ENCODE data around the gene TMEM178B. TPM values are rescaled to one million over a fixed set of nuclear protein-coding genes. Genes with fewer than 3 reads are reported as not detected.

TMEM178B gene
- total and polyA plus RNA-seq, 9 donors, result 0.10 to 1.6 (median 0.30) TPM

GRCh38 chr7:141361479-141361878 is 287.6 kb downstream of the TMEM178B start:
- 45 to 67% (median 46%) methylated on average over 2 of the region's 2 CpGs for WGBS, 3 donors
- TF ChIP-seq EP300 (IDR thresholded peaks at IDR 0.05) (no peak), POLR2A (IDR thresholded peaks at IDR 0.05) (no peak)
- TF ChIP-seq, protein P1, sequence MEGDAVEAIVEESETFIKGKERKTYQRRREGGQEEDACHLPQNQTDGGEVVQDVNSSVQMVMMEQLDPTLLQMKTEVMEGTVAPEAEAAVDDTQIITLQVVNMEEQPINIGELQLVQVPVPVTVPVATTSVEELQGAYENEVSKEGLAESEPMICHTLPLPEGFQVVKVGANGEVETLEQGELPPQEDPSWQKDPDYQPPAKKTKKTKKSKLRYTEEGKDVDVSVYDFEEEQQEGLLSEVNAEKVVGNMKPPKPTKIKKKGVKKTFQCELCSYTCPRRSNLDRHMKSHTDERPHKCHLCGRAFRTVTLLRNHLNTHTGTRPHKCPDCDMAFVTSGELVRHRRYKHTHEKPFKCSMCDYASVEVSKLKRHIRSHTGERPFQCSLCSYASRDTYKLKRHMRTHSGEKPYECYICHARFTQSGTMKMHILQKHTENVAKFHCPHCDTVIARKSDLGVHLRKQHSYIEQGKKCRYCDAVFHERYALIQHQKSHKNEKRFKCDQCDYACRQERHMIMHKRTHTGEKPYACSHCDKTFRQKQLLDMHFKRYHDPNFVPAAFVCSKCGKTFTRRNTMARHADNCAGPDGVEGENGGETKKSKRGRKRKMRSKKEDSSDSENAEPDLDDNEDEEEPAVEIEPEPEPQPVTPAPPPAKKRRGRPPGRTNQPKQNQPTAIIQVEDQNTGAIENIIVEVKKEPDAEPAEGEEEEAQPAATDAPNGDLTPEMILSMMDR (IDR thresholded peaks at IDR 0.05), result no peak
- H3K36me3 ChIP-seq, result no peaks in the 10 kb centered on the region
- H3K4me1 ChIP-seq (ENCODE audit: insufficient read depth), result no peaks in the 10 kb centered on the region
- intact Hi-C loops (cut with DNase I), result no loop called here
- no peaks in the 10 kb centered on the region for H3K9me3 ChIP-seq
- no peak overlapping the region for H3K4me3 ChIP-seq
- H3K27me3 ChIP-seq, result no peaks in the 10 kb centered on the region
- DNase-seq, result no peak
- H3K27ac ChIP-seq, result no peak overlapping the region

DNA sequence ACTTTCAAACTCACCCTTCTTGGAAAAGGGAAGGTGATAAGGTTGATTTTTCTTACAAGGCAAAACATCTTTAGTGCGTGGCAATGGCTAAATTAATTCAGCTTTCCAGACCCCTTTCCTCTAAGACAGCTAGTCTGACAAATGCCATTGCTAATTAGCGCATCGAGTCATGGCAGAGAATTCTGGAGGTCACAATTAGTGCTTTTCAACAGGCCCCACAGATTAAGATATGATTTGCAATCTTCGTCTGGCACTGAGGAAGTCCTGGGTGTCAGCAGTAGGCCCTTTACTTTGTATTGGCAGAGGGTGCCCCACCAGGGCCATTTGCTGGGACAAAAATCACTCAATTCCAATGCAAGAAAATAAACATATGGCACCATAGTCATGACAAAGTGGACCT is 288.1 kb downstream of the TMEM178B start:
- no peak for DNase-seq
- WGBS, 3 donors, result 74 to 88% (median 75%) methylated on average over 4 of the region's 4 CpGs
- Histone ChIP-seq H3K27ac (no peak overlapping the region), H3K36me3 (no peaks in the 10 kb centered on the region), H3K4me1 (ENCODE audit: insufficient read depth) (no peaks in the 10 kb centered on the region), H3K27me3 (no peaks in the 10 kb centered on the region), H3K9me3 (no peaks in the 10 kb centered on the region), H3K4me3 (no peak overlapping the region)
- intact Hi-C loops (cut with DNase I), result no loop called here
- TF ChIP-seq EP300 (IDR thresholded peaks at IDR 0.05), result no peak
- TF ChIP-seq, protein P1 (IDR thresholded peaks at IDR 0.05), result no peak
- no peak for TF ChIP-seq POLR2A (IDR thresholded peaks at IDR 0.05)

DNA sequence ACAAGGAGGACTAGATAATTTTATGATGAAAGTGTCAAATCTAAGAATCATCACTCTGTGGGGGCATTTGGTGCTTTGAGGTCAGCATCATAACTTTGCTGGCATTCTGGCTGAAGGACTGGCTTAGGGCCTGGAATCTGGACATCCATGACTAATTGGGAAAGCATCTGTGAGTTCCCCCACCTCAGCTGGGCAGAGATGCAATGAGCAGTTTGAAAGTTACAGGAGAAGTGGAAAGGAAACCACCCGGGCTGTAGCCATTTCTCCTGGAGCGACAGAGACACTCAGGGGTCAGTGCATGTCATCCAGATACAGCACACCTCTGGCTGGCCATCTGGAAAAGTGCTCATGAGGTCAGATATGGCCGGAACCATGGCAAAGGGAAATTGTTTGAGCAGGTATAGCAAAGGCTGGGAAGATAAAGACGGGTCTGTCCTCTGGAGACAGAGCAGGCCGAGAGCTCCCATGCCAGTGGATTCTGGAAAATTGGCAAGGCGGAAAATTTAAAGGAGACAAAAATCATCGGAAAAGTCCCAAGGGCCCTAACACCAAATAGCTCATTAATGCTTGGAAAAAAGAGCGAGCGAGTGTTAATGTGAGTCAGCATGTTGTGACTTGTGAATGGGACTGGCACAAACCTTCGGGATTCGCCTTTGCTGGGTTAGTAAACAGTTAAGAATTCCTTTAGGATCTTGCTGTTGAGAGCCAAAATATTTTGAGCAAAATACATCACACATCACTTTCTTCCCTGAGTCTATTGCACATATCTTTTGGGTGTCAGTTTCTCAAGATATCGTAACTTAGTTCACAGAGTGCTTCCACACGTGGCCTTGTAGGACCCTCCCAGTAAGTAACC is 288.9 kb downstream of the TMEM178B start:
- Histone ChIP-seq H3K27me3 (no peaks in the 10 kb centered on the region), H3K27ac (no peak overlapping the region), H3K36me3 (no peaks in the 10 kb centered on the region), H3K9me3 (no peaks in the 10 kb centered on the region), H3K4me1 (ENCODE audit: insufficient read depth) (no peaks in the 10 kb centered on the region), H3K4me3 (no peak overlapping the region)
- TF ChIP-seq, protein P1 (IDR thresholded peaks at IDR 0.05), result no peak
- no peak for DNase-seq
- whole genome bisulfite sequencing, 3 donors, result 64 to 65% (median 64%) methylated on average over 13 of the region's 13 CpGs
- intact Hi-C loops (cut with DNase I), result no loop called here

DNA sequence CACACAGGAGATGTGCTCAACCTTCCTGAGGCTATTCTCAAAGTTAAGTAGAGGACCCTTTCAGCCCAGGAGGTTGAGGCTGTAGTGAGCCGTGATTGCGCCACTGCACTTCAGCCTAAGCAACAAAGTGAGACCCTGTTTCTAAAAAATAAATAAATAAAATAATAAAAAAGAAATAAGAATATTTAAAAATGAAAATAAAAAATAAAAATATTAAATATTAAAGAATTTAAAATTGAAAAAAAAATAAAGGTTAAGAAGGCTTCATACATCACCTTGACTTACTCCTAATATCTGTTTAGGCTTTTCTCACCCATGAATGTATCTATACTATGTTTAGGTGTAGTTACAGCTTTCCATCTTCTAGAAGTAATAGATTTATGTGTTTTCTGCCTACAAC is 289.9 kb downstream of the TMEM178B start:
- intact Hi-C loops (cut with DNase I), result no loop called here
- no peak for DNase-seq
- H3K36me3 ChIP-seq, result no peaks in the 10 kb centered on the region
- no peaks in the 10 kb centered on the region for H3K9me3 ChIP-seq
- no peaks in the 10 kb centered on the region for H3K27me3 ChIP-seq
- no peak overlapping the region for H3K27ac ChIP-seq
- H3K4me3 ChIP-seq, result no peak overlapping the region
- TF ChIP-seq EP300 (IDR thresholded peaks at IDR 0.05), result no peak
- WGBS, 3 donors, result 93 to 95% (median 95%) methylated on average over 2 of the region's 2 CpGs
- H3K4me1 ChIP-seq (ENCODE audit: insufficient read depth), result no peaks in the 10 kb centered on the region

GRCh38 chr7:141366091-141366621 is 292.3 kb downstream of the TMEM178B start:
- Histone ChIP-seq H3K27me3 (no peaks in the 10 kb centered on the region), H3K27ac (no peak overlapping the region), H3K36me3 (no peaks in the 10 kb centered on the region), H3K4me3 (no peak overlapping the region), H3K9me3 (no peaks in the 10 kb centered on the region), H3K4me1 (ENCODE audit: insufficient read depth) (no peaks in the 10 kb centered on the region)
- no peak for DNase-seq
- TF ChIP-seq POLR2A (IDR thresholded peaks at IDR 0.05) (no peak), EP300 (IDR thresholded peaks at IDR 0.05) (no peak)
- TF ChIP-seq, protein P1 (IDR thresholded peaks at IDR 0.05), result no peak
- intact Hi-C loops (cut with DNase I), result no loop called here
- 5 to 14% (median 10%) methylated on average over 6 of the region's 6 CpGs for WGBS, 3 donors

Measured in ovary (tissue), 9 donors.